T-helper 22 cell (primary cell): ENCODE measurements around the gene SLC35C1.
A peak's percentile ranks its signal among the peaks of the same experiment; 100 is the strongest.

Experiments used
- DNase-seq: peaks from one replicate; pipeline ENCODE4 v3.0.0-alpha.2; 2020; ENCODE audit warnings: low read depth

Gene SLC35C1

GRCh38 chr11:45804761-45805304 lies at the start of gene SLC35C1:
SLC35C1 (plus strand) TSS chr11:45805149; CDS start chr11:45805802, 653 bp downstream.
- peak; percentile 90 for DNase-seq

- no peak for DNase-seq
These were observed 49.6 kb upstream of the SLC35C1 start for GRCh38 chr11:45755281-45755859.

DNA sequence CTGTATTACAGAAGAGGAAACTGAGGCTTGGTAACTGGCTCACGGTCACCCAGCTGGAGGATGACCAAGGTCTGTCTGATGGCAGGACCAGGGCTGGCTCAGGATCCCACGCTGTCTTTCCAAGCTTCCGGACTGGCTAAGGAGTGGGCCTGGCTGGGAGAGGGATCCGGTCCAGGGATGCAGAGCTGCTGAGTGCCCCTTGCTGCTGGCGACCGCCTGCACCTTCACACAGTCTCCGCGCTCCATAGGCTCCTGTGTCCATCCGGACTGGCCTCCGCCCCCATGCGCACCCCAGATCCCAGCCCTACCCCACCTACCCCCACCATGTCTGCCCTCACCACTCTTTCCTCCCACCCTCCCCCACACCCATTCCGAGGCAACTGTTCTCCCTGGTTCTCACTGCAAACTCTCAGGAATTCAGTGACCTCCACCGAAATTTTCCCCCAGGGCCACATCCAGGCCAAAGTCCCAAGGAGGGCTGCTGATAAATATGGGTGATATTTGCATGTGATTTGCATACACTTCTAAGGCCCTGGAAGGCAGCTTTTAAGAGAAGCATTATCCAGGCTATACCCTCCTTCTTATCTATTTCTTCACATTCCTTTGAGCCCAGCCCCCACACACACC lies 48.5 kb upstream of the SLC35C1 start:
- no peak for DNase-seq

DNA sequence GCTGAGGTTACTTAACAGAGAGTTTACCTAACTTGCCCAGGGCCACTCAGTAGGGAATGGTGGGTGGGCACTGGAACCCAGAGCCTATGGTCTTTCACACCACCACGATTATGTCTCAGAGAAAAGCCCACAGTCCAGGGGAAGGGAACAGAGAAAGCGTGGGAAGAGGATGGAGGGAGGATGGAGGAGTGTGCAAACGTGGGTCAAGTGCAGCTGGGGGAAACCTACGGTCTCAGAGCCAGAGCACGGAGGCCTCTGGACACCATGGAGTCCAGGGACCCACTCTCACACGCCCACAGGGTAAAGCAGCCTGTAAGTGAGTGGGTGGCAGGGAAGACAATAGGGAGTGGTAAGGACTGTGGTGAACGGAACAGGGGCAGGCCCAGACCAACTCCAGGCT lies 47.3 kb upstream of the SLC35C1 start:
- DNase-seq = no peak

DNA sequence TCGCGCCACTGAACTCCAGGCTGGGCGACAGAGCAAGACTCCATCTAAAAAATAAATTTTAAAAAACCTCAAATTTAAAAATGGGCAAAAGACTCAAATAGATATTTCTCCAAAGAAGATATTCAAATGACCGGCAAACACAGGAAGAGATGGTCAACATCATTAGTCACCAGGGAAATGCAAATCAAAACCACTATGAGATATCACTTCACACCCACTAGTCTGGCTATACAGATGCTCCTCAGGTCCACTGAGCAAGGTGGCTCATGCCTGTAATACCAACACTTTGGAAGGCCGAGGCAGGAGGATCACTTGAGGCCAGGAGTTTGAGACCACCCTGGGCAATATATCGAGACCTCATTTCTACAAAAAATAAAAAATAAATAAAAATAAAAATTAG lies 43.3 kb upstream of the SLC35C1 start:
- no peak for DNase-seq

DNA sequence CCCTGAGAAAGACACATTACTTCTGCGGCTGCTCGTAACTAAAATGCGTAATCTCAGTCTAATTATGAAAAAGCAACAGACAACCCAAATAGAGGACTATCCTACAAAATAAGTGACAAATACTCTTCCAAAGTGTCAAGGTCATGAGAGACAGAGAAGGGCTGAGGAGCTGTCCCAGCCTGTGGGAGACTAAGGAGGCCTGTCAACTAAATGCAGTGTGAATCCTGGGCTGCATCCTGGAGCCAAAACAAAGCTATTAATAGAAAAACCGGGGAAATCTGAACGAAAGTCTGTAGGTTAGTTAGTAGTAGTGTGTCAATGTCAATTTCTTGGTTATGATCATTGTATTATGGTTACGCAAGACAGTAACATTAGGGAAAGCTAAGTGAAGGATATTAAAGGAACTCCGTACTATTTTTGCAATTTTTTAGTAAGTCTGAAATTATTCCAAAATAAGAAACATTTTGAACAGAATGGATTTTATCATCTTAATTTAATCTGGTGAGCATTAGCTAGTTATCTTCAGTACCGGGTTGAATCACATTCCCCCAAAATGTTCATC lies 39.8 kb upstream of the SLC35C1 start:
- DNase-seq = no peak

GRCh38 chr11:45765836-45766235 lies 39.1 kb upstream of the SLC35C1 start:
- DNase-seq = no peak

- no peak for DNase-seq
These were observed 38.5 kb upstream of the SLC35C1 start for GRCh38 chr11:45766469-45766868.

GRCh38 chr11:45768486-45768885 lies 36.5 kb upstream of the SLC35C1 start:
- DNase-seq = no peak

DNA sequence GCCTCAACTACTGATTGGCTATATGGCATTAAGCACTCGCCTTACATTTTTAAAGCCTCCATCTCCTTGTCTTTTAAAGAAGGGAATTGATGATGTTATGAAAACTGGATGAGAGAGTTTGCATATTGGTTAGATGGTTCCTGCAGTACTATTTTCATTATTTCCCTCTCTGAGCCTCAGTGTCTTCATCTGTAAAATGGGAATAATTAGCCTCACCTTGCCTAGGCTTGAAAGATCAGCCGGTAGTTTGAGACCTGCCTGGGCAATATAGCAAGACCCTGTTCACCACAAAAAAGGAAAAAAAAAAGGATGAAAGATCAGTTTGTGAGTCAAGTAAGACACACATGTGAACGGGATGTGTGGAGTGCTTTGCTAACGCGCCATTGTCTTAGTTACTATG lies 35.0 kb upstream of the SLC35C1 start:
- no peak for DNase-seq

DNA sequence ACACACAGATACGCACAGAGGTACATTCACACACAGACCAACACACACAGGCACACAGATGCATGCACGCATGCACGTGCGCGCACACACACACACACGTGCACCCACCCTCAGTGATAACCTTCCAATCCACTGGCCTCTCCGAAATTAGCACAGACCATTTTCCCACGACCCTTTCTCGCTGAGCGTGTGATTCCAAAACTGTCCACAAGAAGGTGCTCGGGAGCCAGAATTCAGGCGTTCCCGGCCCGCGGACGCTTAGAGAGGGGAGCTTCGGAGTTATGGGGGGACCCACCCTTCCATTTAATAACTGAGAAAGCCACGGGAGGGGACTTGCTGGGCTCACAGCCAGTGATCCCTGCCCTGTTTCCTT lies 33.8 kb upstream of the SLC35C1 start:
- DNase-seq = peak; percentile 27

- DNase-seq = peak; percentile 56
These were observed 33.1 kb upstream of the SLC35C1 start for GRCh38 chr11:45771566-45772448.

- no peak for DNase-seq
These were observed 32.5 kb upstream of the SLC35C1 start for GRCh38 chr11:45772449-45772774.

GRCh38 chr11:45772986-45773785 lies 31.8 kb upstream of the SLC35C1 start:
- no peak for DNase-seq

DNA sequence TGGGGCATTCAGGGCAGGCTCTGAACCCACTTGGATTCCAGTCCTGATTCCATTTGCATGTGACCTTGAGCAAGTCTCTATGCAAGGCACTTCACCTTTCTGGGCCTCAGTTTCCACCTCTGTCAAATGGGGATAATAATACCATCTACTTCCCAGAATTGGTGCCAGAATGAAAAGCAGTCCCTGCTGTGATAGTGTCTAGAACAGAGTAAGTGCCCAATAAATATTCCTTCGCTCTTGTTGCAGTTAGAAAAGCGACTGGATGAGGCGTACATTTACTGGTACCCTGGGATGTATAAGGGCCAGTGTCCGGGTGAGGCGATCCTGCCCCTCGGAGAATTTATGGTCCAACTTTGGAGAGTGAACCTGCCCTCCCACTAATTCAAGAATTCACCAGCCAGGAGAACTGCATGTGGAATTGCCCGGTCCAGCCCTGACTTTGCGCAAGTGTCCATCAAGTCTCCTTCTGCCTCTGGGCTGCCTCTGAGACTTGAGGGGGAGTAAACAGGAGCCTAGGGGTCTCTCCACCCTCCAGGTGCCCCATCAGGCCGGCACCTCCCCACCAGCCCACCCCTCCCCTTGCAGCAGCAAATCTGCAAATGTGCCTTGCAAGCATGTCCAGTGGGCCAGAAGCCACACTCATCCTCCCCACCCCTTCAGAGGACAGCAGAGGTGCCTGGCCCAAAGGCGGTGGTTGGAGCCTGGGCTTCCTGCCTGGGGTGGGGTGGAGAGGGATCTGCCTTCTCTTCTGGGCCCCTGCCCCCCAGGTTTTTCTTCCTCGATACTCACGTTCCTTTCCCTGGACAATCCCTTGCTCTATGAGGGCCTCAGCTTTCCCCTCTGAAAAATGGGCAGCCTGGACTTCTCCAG lies 30.9 kb upstream of the SLC35C1 start:
- DNase-seq = no peak

GRCh38 chr11:45774786-45775185 lies 30.2 kb upstream of the SLC35C1 start:
- DNase-seq = no peak

DNA sequence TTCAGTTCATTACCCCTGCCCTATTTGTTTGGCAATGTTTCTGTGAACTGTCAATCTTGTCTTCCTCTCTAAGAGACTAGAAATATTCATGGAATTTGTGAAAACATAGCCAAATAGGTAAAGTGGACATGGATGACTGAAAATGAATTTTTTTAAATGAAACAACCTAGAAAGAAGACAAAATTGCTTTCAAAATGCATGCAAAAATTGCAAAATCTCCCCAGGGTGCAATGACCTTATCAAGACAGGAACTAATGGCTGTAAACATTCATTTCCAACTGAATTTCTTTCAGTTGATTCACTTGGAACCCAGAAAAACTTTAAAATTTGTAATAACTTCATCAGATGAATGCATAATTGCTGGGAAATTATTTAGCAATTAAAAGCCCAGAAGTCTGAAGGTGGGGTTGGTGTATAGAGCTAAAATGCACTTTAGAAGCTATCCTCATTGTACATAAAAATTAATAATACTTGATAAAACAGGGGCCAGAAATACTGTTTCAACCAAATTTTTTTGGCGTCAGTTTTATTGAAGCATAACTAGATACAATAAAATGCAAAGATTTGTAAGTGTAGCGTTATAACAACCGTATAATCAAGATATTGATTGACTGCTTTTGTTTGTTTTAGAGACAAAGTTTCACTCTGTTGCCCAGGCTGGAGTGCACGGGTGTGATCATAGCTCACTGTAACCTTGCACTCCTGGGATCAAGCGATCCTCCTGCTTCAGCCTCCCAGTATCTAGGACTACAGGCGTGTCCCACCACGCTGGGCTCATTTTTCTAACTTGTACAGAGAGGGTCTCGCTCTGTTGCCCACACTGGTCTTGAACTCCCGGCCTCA lies 27.6 kb upstream of the SLC35C1 start:
- no peak for DNase-seq

DNA sequence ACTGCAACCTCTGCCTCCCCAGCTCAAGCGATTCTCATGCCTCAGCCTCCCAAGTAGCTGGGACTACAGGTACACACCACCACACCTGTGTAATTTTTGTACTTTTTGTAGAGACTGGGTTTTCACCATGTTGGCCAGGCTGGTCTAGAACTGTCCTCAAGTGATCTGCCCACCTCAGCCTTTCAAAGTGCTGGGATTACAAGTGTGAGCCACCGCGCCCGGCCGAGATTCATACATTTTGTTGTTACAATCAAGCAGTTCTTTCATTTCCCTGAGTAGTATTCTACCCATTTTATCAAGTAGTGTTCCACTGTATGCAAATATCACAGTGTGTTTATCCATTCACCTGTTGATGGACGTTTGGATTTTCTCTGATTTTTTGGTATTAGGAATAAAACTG lies 26.6 kb upstream of the SLC35C1 start:
- DNase-seq = no peak

GRCh38 chr11:45779602-45780001 lies 25.3 kb upstream of the SLC35C1 start:
- DNase-seq = no peak

DNA sequence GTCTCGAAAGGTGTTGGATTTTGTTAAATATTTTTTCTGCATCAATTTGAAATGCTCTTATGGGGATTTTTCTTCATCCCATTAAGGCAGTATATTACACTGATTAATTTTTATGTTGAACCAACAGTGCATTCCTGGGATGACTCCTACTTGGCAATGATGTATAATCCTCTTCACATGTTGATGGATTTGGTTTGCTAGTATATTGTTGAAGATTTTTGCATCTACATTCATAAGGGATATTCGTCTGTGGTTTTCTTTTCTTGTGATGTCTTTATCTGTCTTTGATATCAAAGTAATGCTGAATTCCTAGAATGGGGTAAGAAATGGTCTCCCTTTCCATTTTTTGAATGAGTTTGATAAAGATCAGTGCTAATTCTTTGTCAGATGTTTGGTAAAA lies 18.7 kb upstream of the SLC35C1 start:
- no peak for DNase-seq
